Spleen (tissue), 11 donors: ENCODE results near the gene TSNAXIP1. TPM values are rescaled to one million over a fixed set of nuclear protein-coding genes. Genes with fewer than 3 reads are reported as not detected.

Experiments used
- DNase-seq: peaks from one replicate; pipeline ENCODE4 v3.0.0-alpha.2; 2020
- H3K27ac ChIP-seq, 8 donors: fragments of 200-600 bp; sonication (generic) in 7 of 8; 1 replicate in 4 of 8; 2 replicates in 4 of 8; pipeline versions ENCODE4 v1.5.0 to v1.8.0; 2016 to 2021; ENCODE audit warnings: inconsistent platforms in 4 of 8, mild to moderate bottlenecking in 4 of 8, moderate library complexity in 1 of 8
- H3K27me3 ChIP-seq, 7 donors: fragments of 200-600 bp; sonication (generic) in 6 of 7; replicated peaks in 1 of 7; 1 replicate in 4 of 7; 2 replicates in 3 of 7; pipeline versions ENCODE4 v1.5.0 to v1.8.0; 2016 to 2021; ENCODE audit warnings: inconsistent platforms in 3 of 7, mild to moderate bottlenecking in 1 of 7
- H3K36me3 ChIP-seq, 6 donors: fragments of 200-600 bp; sonication (generic) in 5 of 6; 1 replicate in 4 of 6; 2 replicates in 2 of 6; pipeline versions ENCODE4 v1.5.0 to v1.8.0; 2016 to 2021; ENCODE audit warnings: inconsistent platforms in 2 of 6
- H3K4me1 ChIP-seq, 6 donors: fragments of 200-600 bp; sonication (generic) in 5 of 6; 1 replicate in 3 of 6; 2 replicates in 3 of 6; pipeline versions ENCODE4 v1.5.0 to v1.8.0; 2016 to 2021; ENCODE audit warnings: inconsistent platforms in 3 of 6
- H3K4me3 ChIP-seq, 8 donors: fragments of 200-600 bp; sonication (generic) in 7 of 8; 1 replicate in 4 of 8; 2 replicates in 4 of 8; pipeline versions ENCODE4 v1.5.0 to v1.8.0; 2016 to 2021; ENCODE audit warnings: inconsistent platforms in 4 of 8, mild to moderate bottlenecking in 4 of 8, moderate library complexity in 2 of 8
- H3K9me3 ChIP-seq, 8 donors: fragments of 200-600 bp; sonication (generic) in 7 of 8; 1 replicate in 4 of 8; 2 replicates in 4 of 8; pipeline versions ENCODE4 v1.5.0 to v1.8.0; 2016 to 2021; ENCODE audit warnings: inconsistent platforms in 4 of 8
- CTCF ChIP-seq, 11 experiments: fragments of 200-600 bp in 7 of 11; fragments of 450-650 bp in 4 of 11; sonication (generic) in 4 of 11; IDR thresholded peaks in 8 of 11; conservative IDR thresholded peaks in 3 of 11; 1 replicate in 7 of 11; 2 replicates in 4 of 11; pipeline versions ENCODE4 v1.4.0 to v1.8.0; 2016 to 2021; ENCODE audit warnings: antibody characterized with exemption in 11 of 11, inconsistent platforms in 4 of 11, mild to moderate bottlenecking in 1 of 11
- POLR2A ChIP-seq, 3 donors: fragments of 450-650 bp; IDR thresholded peaks; one replicate each; pipeline ENCODE4 v1.5.1; 2017; ENCODE audit warnings: antibody characterized with exemption in 3 of 3, mild to moderate bottlenecking in 1 of 3
- POLR2AphosphoS5 ChIP-seq, 3 donors: sonication (generic); formaldehyde crosslinking; IDR thresholded peaks; one replicate each; pipeline ENCODE4 v1.5.1; 2017; ENCODE audit warnings: antibody characterized with exemption in 3 of 3
- WGBS, 5 donors: extraction: QIAGEN DNeasy Blood & Tissue Kit in 3 of 5; methylation state at CpG; one replicate each; pipeline versions ENCODE4 v1.1.5 to v1.1.7; 2013 to 2018; 5-methylcytosine and 5-hydroxymethylcytosine counted together
- intact Hi-C: fragments of 100-400 bp; cut with DNase I; formaldehyde crosslinking; loops from one replicate; pipeline ENCODE4 v1.15.0; 2023; ENCODE audit warnings: low total_unique reads
- polyA plus RNA-seq, 3 donors: library from polyadenylated mRNA; stranded (reverse); fragments of 200-250 nt; gene quantifications; one replicate each; pipeline ENCODE4 v1.2.1, GENCODE V29; 2013
- total RNA-seq, 7 donors: library from RNA; depleted of rRNA in 3 of 7; stranded (reverse); fragments of >200 nt in 3 of 7; fragmentation: NEBNext Ultra II Directional in 4 of 7; extraction: Animal tissue kit (Norgen Biotek cat#: 25700) in 4 of 7; gene quantifications; one replicate each; pipeline versions ENCODE4 v1.1.0 to v1.2.1, GENCODE V29; 2016 to 2021
- donor health status: healthy with polysubstance abuse.
- donor health status: DM: no; HTN: no; CAD: no; lungs with moderate emphysema.
- donor health status: DM: no; HTN: no; CAD: no.
- donor health status: Bipolar disorder and iron deficiency.
- donor health status: healthy.
- donor health status: DM: no; HTN: no; CAD: no.
- donor health status: DM: yes; HTN: yes; CAD: no.

Gene TSNAXIP1
- total and polyA plus RNA-seq, 10 donors = 0.44 to 2.7 (median 0.86) TPM

- peaks cover 0 to 21% (median 6%) of the 10 kb centered on the region in 6 donors for H3K4me1 ChIP-seq
- no peak for DNase-seq
- intact Hi-C loops = no loop called here
- no peak overlapping the region for H3K4me3 ChIP-seq
- no peak overlapping the region for H3K27ac ChIP-seq
- no peaks in the 10 kb centered on the region for H3K27me3 ChIP-seq
- H3K36me3 ChIP-seq = peaks cover 0 to 80% (median 8%) of the 10 kb centered on the region in 6 donors
- no peaks in the 10 kb centered on the region for H3K9me3 ChIP-seq
- 88 to 97% (median 94%) methylated on average over 5 of the region's 5 CpGs for WGBS, 5 donors
- TF ChIP-seq POLR2AphosphoS5 (IDR thresholded peaks at IDR 0.05) (no peak), POLR2A (IDR thresholded peaks at IDR 0.05) (no peak), CTCF (IDR thresholded peaks at IDR 0.05 in 8 of 11, conservative IDR thresholded peaks at IDR 0.05 in 3 of 11) (no peak)
These were observed 43.6 kb upstream of the TSNAXIP1 start for GRCh38 chr16:67763066-67763465.

- Histone ChIP-seq H3K4me3 (no peak overlapping the region), H3K27ac (no peak overlapping the region), H3K4me1 (peaks cover 0 to 21% (median 6%) of the 10 kb centered on the region in 6 donors), H3K9me3 (no peaks in the 10 kb centered on the region), H3K36me3 (peaks cover 0 to 78% (median 4%) of the 10 kb centered on the region in 6 donors), H3K27me3 (no peaks in the 10 kb centered on the region)
- DNase-seq = no peak
- intact Hi-C loops = no loop called here
- WGBS, 5 donors = 94 to 97% (median 95%) methylated on average over 7 of the region's 7 CpGs
- TF ChIP-seq POLR2A (IDR thresholded peaks at IDR 0.05) = no peak
- TF ChIP-seq POLR2AphosphoS5 (IDR thresholded peaks at IDR 0.05) = no peak
- no peak for TF ChIP-seq CTCF (IDR thresholded peaks at IDR 0.05 in 8 of 11, conservative IDR thresholded peaks at IDR 0.05 in 3 of 11)
These were observed 42.5 kb upstream of the TSNAXIP1 start for GRCh38 chr16:67764158-67764667.

GRCh38 chr16:67766291-67766690, 40.4 kb upstream of the TSNAXIP1 start:
- H3K9me3 ChIP-seq = no peaks in the 10 kb centered on the region
- peaks cover 0 to 90% (median 13%) of the 10 kb centered on the region in 6 donors for H3K36me3 ChIP-seq
- DNase-seq = no peak
- 96 to 99% (median 98%) methylated on average over 4 of the region's 4 CpGs for WGBS, 5 donors
- no peaks in the 10 kb centered on the region for H3K27me3 ChIP-seq
- H3K4me1 ChIP-seq = peaks cover 0 to 5% (median 0%) of the 10 kb centered on the region in 6 donors
- TF ChIP-seq POLR2AphosphoS5 (IDR thresholded peaks at IDR 0.05) = no peak
- no peak for TF ChIP-seq POLR2A (IDR thresholded peaks at IDR 0.05)
- TF ChIP-seq CTCF (IDR thresholded peaks at IDR 0.05 in 8 of 11, conservative IDR thresholded peaks at IDR 0.05 in 3 of 11) = no peak
- no peak overlapping the region for H3K27ac ChIP-seq
- no peak overlapping the region for H3K4me3 ChIP-seq
- intact Hi-C loops = no loop called here

- no peak overlapping the region for H3K27ac ChIP-seq
- DNase-seq = no peak
- peaks cover 0 to 6% (median 4%) of the 10 kb centered on the region in 6 donors for H3K4me1 ChIP-seq
- no peak overlapping the region for H3K4me3 ChIP-seq
- TF ChIP-seq POLR2AphosphoS5 (IDR thresholded peaks at IDR 0.05) (no peak), CTCF (IDR thresholded peaks at IDR 0.05 in 8 of 11, conservative IDR thresholded peaks at IDR 0.05 in 3 of 11) (no peak), POLR2A (IDR thresholded peaks at IDR 0.05) (no peak)
- no peaks in the 10 kb centered on the region for H3K27me3 ChIP-seq
- 77 to 94% (median 80%) methylated on average over 7 of the region's 7 CpGs for WGBS, 5 donors
- H3K36me3 ChIP-seq = peaks cover 0 to 97% (median 19%) of the 10 kb centered on the region in 6 donors
- intact Hi-C loops = no loop called here
- no peaks in the 10 kb centered on the region for H3K9me3 ChIP-seq
These were observed 38.7 kb upstream of the TSNAXIP1 start for GRCh38 chr16:67767953-67768352.
